SK-N-MC (cell line): Measurements from ENCODE around the gene TRAPPC4.

Source experiments
- EZH2 ChIP-seq: fragments of 200-600 bp; sonication (generic); IDR thresholded peaks from one replicate; pipeline ENCODE4 v1.6.1; 2017; ENCODE audit warnings: antibody characterized with exemption
- FOXP2 ChIP-seq: optimal IDR thresholded peaks from 2 replicates; pipeline ENCODE3; 2011; ENCODE audit warnings: mild to moderate bottlenecking, moderate library complexity; ENCODE audit not compliant: insufficient read depth; ENCODE audit errors: extremely low read length, control extremely low read depth
- POLR2AphosphoS5 ChIP-seq: IDR thresholded peaks from 2 replicates; pipeline ENCODE4 v1.6.1; 2012; ENCODE audit warnings: mild to moderate bottlenecking, low read depth, low read length, borderline replicate concordance

DNA sequence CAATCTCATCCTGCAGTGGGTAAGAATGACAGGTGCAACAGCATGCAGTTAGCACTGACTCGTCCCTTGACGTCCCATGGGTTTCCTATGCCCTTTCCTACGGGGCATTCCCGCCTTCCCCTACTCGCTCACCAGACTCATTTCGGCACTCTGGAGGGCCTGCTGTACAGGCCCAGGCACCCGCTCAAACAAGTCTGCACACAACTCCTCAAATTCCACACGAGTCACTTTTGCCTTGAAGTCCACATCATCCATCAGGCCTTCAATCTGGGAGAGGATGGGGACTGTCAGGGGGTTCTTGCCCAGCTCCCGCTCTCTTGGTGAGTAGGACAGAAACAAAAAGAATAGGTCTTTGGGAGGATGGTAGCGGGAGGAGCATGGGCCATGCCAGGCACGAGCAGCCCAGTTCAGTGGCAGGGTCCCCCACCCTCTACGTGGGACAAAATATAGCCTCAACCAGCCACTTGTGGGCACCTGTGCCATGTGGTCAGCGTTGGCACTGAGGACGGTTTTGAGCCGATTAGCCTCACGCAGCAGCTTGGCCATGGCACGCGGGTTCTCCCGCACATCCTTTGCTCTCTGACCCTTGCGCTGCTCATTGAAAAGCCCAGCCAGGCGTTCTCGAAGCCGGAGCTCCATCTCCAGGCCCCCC, 33.7 kb downstream of the TRAPPC4 start:
- TF ChIP-seq EZH2 = no peak
- no peak for TF ChIP-seq POLR2AphosphoS5
- TF ChIP-seq FOXP2 = no peak
